K562 (cell line): ENCODE results near the gene SUOX. TPM values are rescaled to one million over a fixed set of nuclear protein-coding genes. Genes with fewer than 3 reads are reported as not detected.

ENCODE experiments used
- ATF1 ChIP-seq, 2 experiments: fragments of 450-650 bp in 1 of 2; IDR thresholded peaks; 2 replicates each; pipeline ENCODE4 v1.6.1; 2016; ENCODE audit warnings: missing compliant biosample characterization in 1 of 2, missing genetic modification characterization in 1 of 2
- ATF7 ChIP-seq: fragments of 450-650 bp; IDR thresholded peaks from 2 replicates; pipeline ENCODE4 v1.7.1; 2014; ENCODE audit warnings: mild to moderate bottlenecking, moderate library complexity
- E2F3 ChIP-seq: fragments of 250-450 bp; sonication (Bioruptor Pico); IDR thresholded peaks from 2 replicates; pipeline ENCODE4 v1.4.0; 2020; ENCODE audit warnings: mild to moderate bottlenecking
- ELF1 ChIP-seq: fragments of 200-800 bp; sonication (Bioruptor generic); IDR thresholded peaks from 2 replicates; pipeline ENCODE4 v1.6.1; 2016; ENCODE audit warnings: missing genetic modification characterization, missing compliant biosample characterization
- ELF4 ChIP-seq: fragments of 450-650 bp; formaldehyde crosslinking; IDR thresholded peaks from 2 replicates; pipeline ENCODE4 v1.4.0; 2022; ENCODE audit warnings: missing genetic modification characterization
- HBP1 ChIP-seq: fragments of 450-650 bp; formaldehyde crosslinking; IDR thresholded peaks from 2 replicates; pipeline ENCODE4 v1.4.0; 2022; ENCODE audit warnings: missing genetic modification characterization
- KDM1A ChIP-seq, 2 experiments: fragments of 450-650 bp; IDR thresholded peaks; 2 replicates each; pipeline ENCODE4 v1.6.1; 2016; ENCODE audit warnings: mild to moderate bottlenecking in 2 of 2
- KDM4B ChIP-seq, 2 experiments: fragments of 450-650 bp in 1 of 2; sonication (generic) in 1 of 2; IDR thresholded peaks; 2 replicates each; pipeline ENCODE4 v1.6.1; 2016 to 2017; ENCODE audit warnings: borderline replicate concordance in 2 of 2, antibody characterized with exemption in 1 of 2, low read depth in 1 of 2, mild to moderate bottlenecking in 1 of 2
- NR0B1 ChIP-seq: fragments of 450-650 bp; IDR thresholded peaks from one replicate; pipeline ENCODE4 v1.6.1; 2018; ENCODE audit warnings: mild to moderate bottlenecking, moderate library complexity; ENCODE audit not compliant: partially characterized antibody
- PRPF4 ChIP-seq: fragments of 200-400 bp; formaldehyde crosslinking; IDR thresholded peaks from one replicate; pipeline ENCODE4 v1.6.1; 2017; ENCODE audit warnings: low read length, low read depth, mild to moderate bottlenecking; ENCODE audit not compliant: insufficient read depth, poor library complexity, severe bottlenecking
- RBBP5 ChIP-seq: fragments of 200-600 bp; sonication (generic); IDR thresholded peaks from 2 replicates; pipeline ENCODE4 v1.6.1; 2012; ENCODE audit warnings: borderline replicate concordance, mild to moderate bottlenecking, low read length, control low read depth, inconsistent platforms; ENCODE audit not compliant: insufficient read depth, poor library complexity, severe bottlenecking
- THRB ChIP-seq: fragments of 450-650 bp; formaldehyde crosslinking; conservative IDR thresholded peaks from 2 replicates; pipeline ENCODE4 v1.4.0; 2022; ENCODE audit warnings: mild to moderate bottlenecking, missing genetic modification characterization
- TRIM28 ChIP-seq: fragments of 450-650 bp; IDR thresholded peaks from 2 replicates; pipeline ENCODE4 v1.6.1; 2017
- WHSC1 ChIP-seq: IDR thresholded peaks from one replicate; pipeline ENCODE4 v1.6.1; 2012; ENCODE audit warnings: low read length, control low read depth, inconsistent platforms
- ZNF134 ChIP-seq: fragments of 250-450 bp; sonication (Bioruptor Pico); conservative IDR thresholded peaks from 2 replicates; pipeline ENCODE4 v1.4.0; 2020
- ZNF212 ChIP-seq: fragments of 450-650 bp; formaldehyde crosslinking; IDR thresholded peaks from 2 replicates; pipeline ENCODE4 v1.4.0; 2020; ENCODE audit warnings: mild to moderate bottlenecking
- ZNF239 ChIP-seq: fragments of 250-450 bp; sonication (Bioruptor Pico); IDR thresholded peaks from 2 replicates; pipeline ENCODE4 v1.4.0; 2020; ENCODE audit warnings: mild to moderate bottlenecking
- ZNF699 ChIP-seq: fragments of 250-450 bp; sonication (Bioruptor Pico); IDR thresholded peaks from 2 replicates; pipeline ENCODE4 v1.8.0; 2021; ENCODE audit warnings: mild to moderate bottlenecking, moderate library complexity; ENCODE audit not compliant: insufficient replicate concordance
- polyA plus RNA-seq, 8 experiments: library from polyadenylated mRNA; depleted of rRNA in 4 of 8; stranded (reverse) in 5 of 8; unstranded in 3 of 8; fragments of >200 nt; fragmentation: Nextera tagmentation in 2 of 8; fragmentation: Illumina TruSeq in 1 of 8; extraction: Ambion mirVana in 2 of 8; extraction: Trizol in 1 of 8; gene quantifications; 2 replicates each; pipeline versions ENCODE4 v1.2.1 to v1.2.3, GENCODE V29; 2011 to 2014; ENCODE audit warnings: inconsistent platforms in 1 of 8, missing spikeins in 1 of 8
- total RNA-seq, 7 experiments: library from RNA; depleted of rRNA in 6 of 7; stranded (reverse); fragments of >200 nt in 6 of 7; fragmentation: Illumina TruSeq in 2 of 7; extraction: Trizol in 2 of 7; gene quantifications; 2 replicates each; pipeline versions ENCODE4 v1.2.1 to v1.2.3, GENCODE V29; 2011 to 2021; ENCODE audit warnings: low replicate concordance in 1 of 7

The SUOX gene
- total and polyA plus RNA-seq, 9 of the 15 experiments (the other 6 are each of a cell fraction or from before 2014, with no cell fraction given), result 9.2 to 39.7 (median 25.4) TPM

- TF ChIP-seq ZNF212 (CRISPR knock-in tag), result no peak
- TF ChIP-seq TRIM28, result no peak
- TF ChIP-seq NR0B1, result no peak
- no peak for TF ChIP-seq ELF1 (tag)
- peak; percentile 10; the same call in 1 of the 2 replicates for TF ChIP-seq ELF4 (CRISPR knock-in tag)
- no peak for TF ChIP-seq ZNF239 (CRISPR knock-in tag)
- peak in 1 of 2 experiments; percentile 42; a peak in 1 of 4 replicates for TF ChIP-seq KDM1A (IDR thresholded peaks at IDR 0.05)
- TF ChIP-seq ZNF699 (CRISPR knock-in tag), result no peak
- no peak for TF ChIP-seq WHSC1
- no peak for TF ChIP-seq PRPF4
- TF ChIP-seq ATF7, result peak; percentile 50; the same call in 1 of the 2 replicates
- TF ChIP-seq KDM4B (IDR thresholded peaks at IDR 0.05; ENCODE audit: borderline replicate concordance in 2 of 2, low read depth in 1 of 2), result no peak
- no peak for TF ChIP-seq E2F3 (CRISPR knock-in tag)
- TF ChIP-seq THRB (CRISPR knock-in tag), result no peak
- no peak for TF ChIP-seq HBP1 (CRISPR knock-in tag)
- no peak for TF ChIP-seq ZNF134 (CRISPR knock-in tag)
- peak; percentile 32 for TF ChIP-seq RBBP5
- no peak for TF ChIP-seq ATF1 (CRISPR knock-in tag; IDR thresholded peaks at IDR 0.05)
- TF ChIP-seq ATF1 (tag; IDR thresholded peaks at IDR 0.05), result no peak
Observed at GRCh38 chr12:55996715-55997534, at the start of gene SUOX (continued).
